IMR-90 (cell line): Measurements from ENCODE around the gene GFOD2. TPM values are rescaled to one million over a fixed set of nuclear protein-coding genes. Genes with fewer than 3 reads are reported as not detected.

Experiments used
- ATAC-seq: fragments of 200-7000 bp; cut with Tn5 transposase; 2 replicates; pipeline ENCODE4 v1.9.1; 2020; ENCODE audit warnings: low read depth, mild to moderate bottlenecking, moderate library complexity
- BruUV-seq: library from RNA; stranded (reverse); fragments of 400-500 nt; replicated peaks from 2 replicates; lab custom pipeline; 2021; lab: Mats Ljungman, UMichigan
- CTCF ChIA-PET: fragments of 300-600 bp; formaldehyde crosslinking; extraction: SDS; loops from one replicate; lab custom pipeline; 2021; ENCODE audit warnings: antibody characterized with exemption; lab: Yijun Ruan, JAX
- POLR2A ChIA-PET: fragments of 300-600 bp; sonication (Branson Sonifier 250); formaldehyde crosslinking; loops from one replicate; lab custom pipeline; 2022; ENCODE audit warnings: antibody characterized with exemption; ENCODE audit not compliant: unreplicated experiment; lab: Charles Lee
- DNase-seq: peaks from one replicate; pipeline ENCODE4 v3.0.0; 2013
- H2AFZ ChIP-seq: replicated peaks from 2 replicates; pipeline ENCODE3; 2013; ENCODE audit warnings: low read length, mild to moderate bottlenecking; ENCODE audit not compliant: poor library complexity
- H2AK5ac ChIP-seq: 2 replicates; pipeline ENCODE4 v1.6.1; 2013; ENCODE audit warnings: low read depth, low read length, inconsistent platforms
- H2AK9ac ChIP-seq: replicated peaks from 2 replicates; pipeline ENCODE3; 2013; ENCODE audit warnings: mild to moderate bottlenecking, low read depth, low read length, moderate library complexity; ENCODE audit not compliant: poor library complexity
- H2BK120ac ChIP-seq: 2 replicates; pipeline ENCODE4 v1.6.1; 2013; ENCODE audit warnings: low read depth, low read length, inconsistent platforms
- H2BK15ac ChIP-seq: 3 replicates; pipeline ENCODE4 v1.6.1; 2013; ENCODE audit warnings: low read depth, low read length, inconsistent platforms
- H2BK20ac ChIP-seq: 2 replicates; pipeline ENCODE4 v1.6.1; 2013; ENCODE audit warnings: low read depth, mild to moderate bottlenecking, inconsistent platforms, low read length, moderate library complexity
- H2BK5ac ChIP-seq: 2 replicates; pipeline ENCODE4 v1.6.1; 2013; ENCODE audit warnings: mild to moderate bottlenecking, low read depth, low read length, inconsistent platforms; ENCODE audit not compliant: poor library complexity, severe bottlenecking
- H3K14ac ChIP-seq: replicated peaks from 2 replicates; pipeline ENCODE4 v1.6.1; 2013; ENCODE audit warnings: low read depth, low read length, inconsistent platforms
- H3K18ac ChIP-seq: 2 replicates; pipeline ENCODE4 v1.6.1; 2013; ENCODE audit warnings: low read depth, low read length, control low read depth
- H3K23ac ChIP-seq: 2 replicates; pipeline ENCODE4 v1.6.1; 2013; ENCODE audit warnings: low read depth, low read length, inconsistent platforms
- H3K27ac ChIP-seq: 2 replicates; pipeline ENCODE4 v1.5.1; 2013; ENCODE audit warnings: mild to moderate bottlenecking, control low read depth, low read length; ENCODE audit not compliant: insufficient read depth
- H3K27me3 ChIP-seq: 2 replicates; pipeline ENCODE4 v1.6.1; 2013; ENCODE audit warnings: low read length; ENCODE audit not compliant: control insufficient read depth, insufficient read depth
- H3K36me3 ChIP-seq: 2 replicates; pipeline ENCODE4 v1.6.1; 2013; ENCODE audit warnings: low read length, mixed read lengths; ENCODE audit not compliant: control insufficient read depth, insufficient read depth
- H3K4ac ChIP-seq: 2 replicates; pipeline ENCODE4 v1.6.1; 2013; ENCODE audit warnings: low read depth, low read length, inconsistent platforms
- H3K4me1 ChIP-seq: 2 replicates; pipeline ENCODE4 v1.6.1; 2013; ENCODE audit warnings: low read length, mixed read lengths; ENCODE audit not compliant: control insufficient read depth, insufficient read depth
- H3K4me2 ChIP-seq: 2 replicates; pipeline ENCODE4 v1.6.1; 2013; ENCODE audit warnings: low read depth, mild to moderate bottlenecking, control low read depth, low read length, moderate library complexity
- H3K4me3 ChIP-seq: 2 replicates; pipeline ENCODE4 v1.5.1; 2013; ENCODE audit warnings: low read depth, mild to moderate bottlenecking, control low read depth, low read length, moderate library complexity; ENCODE audit not compliant: insufficient read depth
- H3K56ac ChIP-seq: 2 replicates; pipeline ENCODE4 v1.6.1; 2013; ENCODE audit warnings: low read length, inconsistent platforms; ENCODE audit not compliant: insufficient read depth; ENCODE audit errors: extremely low read depth
- H3K79me1 ChIP-seq, 2 experiments: 2 replicates each; pipeline ENCODE4 v1.6.1; 2013; ENCODE audit warnings: low read length in 2 of 2, inconsistent platforms in 1 of 2, low read depth in 1 of 2
- H3K9ac ChIP-seq: 2 replicates; pipeline ENCODE4 v1.6.1; 2013; ENCODE audit warnings: low read depth, low read length, control low read depth
- H3K9me1 ChIP-seq: 2 replicates; pipeline ENCODE4 v1.6.1; 2013; ENCODE audit warnings: low read length, inconsistent platforms; ENCODE audit not compliant: insufficient read depth
- H3K9me3 ChIP-seq: 2 replicates; pipeline ENCODE4 v1.6.1; 2013; ENCODE audit warnings: low read length; ENCODE audit not compliant: control insufficient read depth, insufficient read depth
- H4K20me1 ChIP-seq: 2 replicates; pipeline ENCODE4 v1.6.1; 2013; ENCODE audit warnings: low read length, inconsistent platforms; ENCODE audit not compliant: insufficient read depth
- H4K5ac ChIP-seq: 2 replicates; pipeline ENCODE4 v1.6.1; 2013; ENCODE audit warnings: mild to moderate bottlenecking, low read depth, low read length, control low read depth
- H4K8ac ChIP-seq, 2 experiments: 2 replicates each; pipeline ENCODE4 v1.6.1; 2013; ENCODE audit warnings: low read depth in 2 of 2, low read length in 2 of 2, control low read depth in 1 of 2, inconsistent platforms in 1 of 2
- H4K91ac ChIP-seq: 2 replicates; pipeline ENCODE4 v1.6.1; 2013; ENCODE audit warnings: low read depth, low read length, inconsistent platforms; ENCODE audit not compliant: insufficient read depth
- BHLHE40 ChIP-seq: fragments of 150-350 bp; IDR thresholded peaks from 2 replicates; pipeline ENCODE4 v1.6.1; 2016; ENCODE audit warnings: mild to moderate bottlenecking, low read depth, low read length
- CEBPB ChIP-seq: IDR thresholded peaks from 2 replicates; pipeline ENCODE4 v1.6.1; 2012; ENCODE audit warnings: low read depth, low read length, improper control_type of control experiment
- CHD1 ChIP-seq: IDR thresholded peaks from 2 replicates; pipeline ENCODE4 v1.6.1; 2012; ENCODE audit warnings: low read depth, low read length, improper control_type of control experiment
- FOS ChIP-seq: fragments of 150-350 bp; IDR thresholded peaks from 2 replicates; pipeline ENCODE4 v1.6.1; 2016; ENCODE audit warnings: low read depth, low read length
- MAFK ChIP-seq: IDR thresholded peaks from 2 replicates; pipeline ENCODE4 v1.6.1; 2012; ENCODE audit warnings: low read depth, low read length, improper control_type of control experiment
- MAZ ChIP-seq: IDR thresholded peaks from 2 replicates; pipeline ENCODE4 v1.6.1; 2012; ENCODE audit warnings: low read depth, mild to moderate bottlenecking, low read length, improper control_type of control experiment, moderate library complexity, borderline replicate concordance
- MXI1 ChIP-seq: IDR thresholded peaks from 2 replicates; pipeline ENCODE4 v1.6.1; 2012; ENCODE audit warnings: low read depth, mild to moderate bottlenecking, low read length, moderate library complexity, borderline replicate concordance
- NFE2L2 ChIP-seq: fragments of 150-350 bp; IDR thresholded peaks from 2 replicates; pipeline ENCODE4 v1.6.1; 2016; ENCODE audit warnings: low read depth, mild to moderate bottlenecking, low read length
- POLR2A ChIP-seq: IDR thresholded peaks from 2 replicates; pipeline ENCODE4 v1.6.1; 2012; ENCODE audit warnings: mild to moderate bottlenecking, low read depth, low read length
- RAD21 ChIP-seq: IDR thresholded peaks from 2 replicates; pipeline ENCODE4 v1.6.1; 2012; ENCODE audit warnings: low read length, improper control_type of control experiment
- RCOR1 ChIP-seq: IDR thresholded peaks from 2 replicates; pipeline ENCODE4 v1.6.1; 2012; ENCODE audit warnings: mild to moderate bottlenecking, low read length, improper control_type of control experiment; ENCODE audit not compliant: insufficient replicate concordance
- RFX5 ChIP-seq: IDR thresholded peaks from 2 replicates; pipeline ENCODE4 v1.8.0; 2012; ENCODE audit warnings: low read depth, mild to moderate bottlenecking, low read length, moderate library complexity
- SMC3 ChIP-seq: fragments of 150-350 bp; IDR thresholded peaks from 2 replicates; pipeline ENCODE4 v1.6.1; 2016; ENCODE audit warnings: low read depth, mild to moderate bottlenecking, antibody characterized with exemption, low read length, moderate library complexity
- WGBS, 2 experiments: methylation state at CpG; one replicate each; pipeline versions ENCODE4 v1.1.5 to v1.1.7; 2013; ENCODE audit warnings: missing lambda C conversion rate in 2 of 2; ENCODE audit not compliant: insufficient read length in 1 of 2; ENCODE audit errors: extremely low coverage in 2 of 2; 5-methylcytosine and 5-hydroxymethylcytosine counted together
- dilution Hi-C: fragments of 300-500 bp; cut with HindIII; formaldehyde crosslinking; loops from one replicate; pipeline ENCODE4 v1.14.3; 2018; ENCODE audit warnings: low sequenced_read_pairs; ENCODE audit not compliant: unreplicated experiment
- in situ Hi-C: fragments of 300-500 bp; cut with MboI; formaldehyde crosslinking; loops from 3 replicates; pipeline ENCODE4 v1.14.3; 2019; ENCODE audit warnings: low sequenced_read_pairs, inconsistent platforms, mixed read lengths
- intact Hi-C: fragments of 100-400 bp; cut with micrococcal nuclease; formaldehyde crosslinking; loops from 2 replicates; pipeline ENCODE4 v1.10.0; 2022
- polyA plus RNA-seq, 3 experiments: library from polyadenylated mRNA; depleted of rRNA; stranded (reverse); fragments of >200 nt; gene quantifications; 2 replicates each; pipeline ENCODE4 v1.2.3, GENCODE V29; 2012; ENCODE audit warnings: low replicate concordance in 1 of 3
- total RNA-seq: library from RNA; depleted of rRNA; stranded (reverse); fragments of >200 nt; gene quantifications from 2 replicates; pipeline ENCODE4 v1.2.3, GENCODE V29; 2012
- TF ChIP-seq, protein P1 (sequence below): fragments of 150-350 bp; IDR thresholded peaks from 2 replicates; pipeline ENCODE4 v1.6.1; 2017; ENCODE audit warnings: mild to moderate bottlenecking, antibody characterized with exemption, low read length, low read depth
- TF ChIP-seq, protein P2 (sequence below): fragments of 150-350 bp; IDR thresholded peaks from 2 replicates; pipeline ENCODE4 v1.6.1; 2016; ENCODE audit warnings: low read depth, mild to moderate bottlenecking, low read length, moderate library complexity, borderline replicate concordance
- TF ChIP-seq, protein P3 (sequence below): conservative IDR thresholded peaks from 2 replicates; pipeline ENCODE4 v1.5.1; 2012; ENCODE audit warnings: mild to moderate bottlenecking, low read depth, low read length, improper control_type of control experiment

The GFOD2 gene
- total and polyA plus RNA-seq, 2 of the 4 experiments (the other 2 are of a cell fraction), result 12.3 to 18.1 TPM

GRCh38 chr16:67701420-67701819 lies 17.7 kb downstream of the GFOD2 start:
- H2AFZ ChIP-seq, result no peak overlapping the region
- intact Hi-C loops, result no loop called here
- H3K9me1 ChIP-seq, result peaks cover 9% of the 10 kb centered on the region; the same call in 1 of the 2 replicates
- ChIA-PET CTCF (interaction anchor here (0.6 kb wide), 1 partner anchor 464 kb away, joined by 8 read pairs; no protein-coding TSS in a partner anchor), POLR2A (no interaction called here)
- dilution Hi-C loops, result no loop called here
- no peak overlapping the region for H4K91ac ChIP-seq
- no peak overlapping the region for H3K18ac ChIP-seq
- H4K5ac ChIP-seq, result no peak overlapping the region
- no peak overlapping the region for H3K9ac ChIP-seq
- no peak overlapping the region for H2BK20ac ChIP-seq
- no peak overlapping the region for H3K23ac ChIP-seq
- no TSS peak for BruUV-seq
- H2AK5ac ChIP-seq, result no peak overlapping the region
- H3K27me3 ChIP-seq, result no peaks in the 10 kb centered on the region
- no CpG with 5 or more reads among the region's 1 CpG for WGBS, 2 experiments
- H2AK9ac ChIP-seq, result no peak overlapping the region
- H4K8ac ChIP-seq, result no peak overlapping the region
- no peak overlapping the region for H3K14ac ChIP-seq
- H3K4me1 ChIP-seq, result no peaks in the 10 kb centered on the region
- H3K9me3 ChIP-seq, result no peaks in the 10 kb centered on the region
- H3K4me2 ChIP-seq, result no peak overlapping the region
- peaks cover 9 to 49% of the 10 kb centered on the region in 2 experiments for H3K79me1 ChIP-seq
- no peak overlapping the region for H2BK15ac ChIP-seq
- no peak overlapping the region for H3K27ac ChIP-seq
- DNase-seq, result no peak
- H2BK120ac ChIP-seq, result no peak overlapping the region
- no peak for ATAC-seq
- H3K56ac ChIP-seq, result no peak overlapping the region
- in situ Hi-C loops, result no loop called here
- no peak for TF ChIP-seq CEBPB
- TF ChIP-seq POLR2A, result no peak
- no peak for TF ChIP-seq MXI1
- TF ChIP-seq, protein P1, sequence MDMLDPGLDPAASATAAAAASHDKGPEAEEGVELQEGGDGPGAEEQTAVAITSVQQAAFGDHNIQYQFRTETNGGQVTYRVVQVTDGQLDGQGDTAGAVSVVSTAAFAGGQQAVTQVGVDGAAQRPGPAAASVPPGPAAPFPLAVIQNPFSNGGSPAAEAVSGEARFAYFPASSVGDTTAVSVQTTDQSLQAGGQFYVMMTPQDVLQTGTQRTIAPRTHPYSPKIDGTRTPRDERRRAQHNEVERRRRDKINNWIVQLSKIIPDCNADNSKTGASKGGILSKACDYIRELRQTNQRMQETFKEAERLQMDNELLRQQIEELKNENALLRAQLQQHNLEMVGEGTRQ, result no peak
- TF ChIP-seq BHLHE40, result no peak
- TF ChIP-seq CHD1, result no peak
- no peak for TF ChIP-seq RAD21
- TF ChIP-seq SMC3, result no peak
- TF ChIP-seq, protein P2, sequence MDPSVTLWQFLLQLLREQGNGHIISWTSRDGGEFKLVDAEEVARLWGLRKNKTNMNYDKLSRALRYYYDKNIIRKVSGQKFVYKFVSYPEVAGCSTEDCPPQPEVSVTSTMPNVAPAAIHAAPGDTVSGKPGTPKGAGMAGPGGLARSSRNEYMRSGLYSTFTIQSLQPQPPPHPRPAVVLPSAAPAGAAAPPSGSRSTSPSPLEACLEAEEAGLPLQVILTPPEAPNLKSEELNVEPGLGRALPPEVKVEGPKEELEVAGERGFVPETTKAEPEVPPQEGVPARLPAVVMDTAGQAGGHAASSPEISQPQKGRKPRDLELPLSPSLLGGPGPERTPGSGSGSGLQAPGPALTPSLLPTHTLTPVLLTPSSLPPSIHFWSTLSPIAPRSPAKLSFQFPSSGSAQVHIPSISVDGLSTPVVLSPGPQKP, result no peak
- TF ChIP-seq RFX5, result no peak
- no peak for TF ChIP-seq MAZ
- TF ChIP-seq, protein P3, sequence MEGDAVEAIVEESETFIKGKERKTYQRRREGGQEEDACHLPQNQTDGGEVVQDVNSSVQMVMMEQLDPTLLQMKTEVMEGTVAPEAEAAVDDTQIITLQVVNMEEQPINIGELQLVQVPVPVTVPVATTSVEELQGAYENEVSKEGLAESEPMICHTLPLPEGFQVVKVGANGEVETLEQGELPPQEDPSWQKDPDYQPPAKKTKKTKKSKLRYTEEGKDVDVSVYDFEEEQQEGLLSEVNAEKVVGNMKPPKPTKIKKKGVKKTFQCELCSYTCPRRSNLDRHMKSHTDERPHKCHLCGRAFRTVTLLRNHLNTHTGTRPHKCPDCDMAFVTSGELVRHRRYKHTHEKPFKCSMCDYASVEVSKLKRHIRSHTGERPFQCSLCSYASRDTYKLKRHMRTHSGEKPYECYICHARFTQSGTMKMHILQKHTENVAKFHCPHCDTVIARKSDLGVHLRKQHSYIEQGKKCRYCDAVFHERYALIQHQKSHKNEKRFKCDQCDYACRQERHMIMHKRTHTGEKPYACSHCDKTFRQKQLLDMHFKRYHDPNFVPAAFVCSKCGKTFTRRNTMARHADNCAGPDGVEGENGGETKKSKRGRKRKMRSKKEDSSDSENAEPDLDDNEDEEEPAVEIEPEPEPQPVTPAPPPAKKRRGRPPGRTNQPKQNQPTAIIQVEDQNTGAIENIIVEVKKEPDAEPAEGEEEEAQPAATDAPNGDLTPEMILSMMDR, result no peak
- no peak for TF ChIP-seq FOS
- TF ChIP-seq MAFK, result no peak
- TF ChIP-seq RCOR1, result no peak
- TF ChIP-seq NFE2L2, result no peak
- H4K20me1 ChIP-seq, result peaks cover 16% of the 10 kb centered on the region; the same call in 1 of the 2 replicates
- H3K4me3 ChIP-seq, result no peak overlapping the region
- H2BK5ac ChIP-seq, result no peak overlapping the region
- no peaks in the 10 kb centered on the region for H3K36me3 ChIP-seq
- no peak overlapping the region for H3K4ac ChIP-seq
